Measurements from ENCODE around the gene LAMB1.

The LAMB1 gene

DNA sequence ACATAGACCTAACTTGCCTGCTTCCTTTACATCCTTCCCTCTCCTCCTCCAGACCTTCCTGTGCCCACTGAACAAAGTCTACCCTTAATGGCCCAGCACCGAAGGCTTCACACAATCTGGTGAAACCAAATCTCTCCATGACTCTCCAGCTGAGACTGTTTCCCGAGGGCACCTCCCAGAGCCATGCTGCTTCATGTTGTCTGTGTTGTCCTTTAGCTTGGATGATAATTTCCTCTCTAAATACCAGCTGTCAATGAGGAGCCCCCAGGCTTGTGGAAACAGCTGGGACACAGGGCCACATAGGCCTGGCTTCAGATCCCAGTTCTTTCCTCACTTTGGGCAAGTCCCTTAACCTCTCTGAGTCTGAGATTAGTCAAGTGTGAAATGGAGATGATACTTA is 57.6 kb downstream of the LAMB1 start:
- H3K27me3 ChIP-seq (replicated peaks; ENCODE audit: insufficient read depth, low read length): no peaks in the 10 kb centered on the region
- no peaks in the 10 kb centered on the region for H3K9me3 ChIP-seq (replicated peaks; ENCODE audit: insufficient read depth, low read length)
- DNase-seq: no peak
- no peaks in the 10 kb centered on the region for H4K20me1 ChIP-seq (ENCODE audit: insufficient read depth, low read length)
- H3K79me2 ChIP-seq (ENCODE audit: low read length): no peaks in the 10 kb centered on the region
- H3K36me3 ChIP-seq (replicated peaks; ENCODE audit: insufficient read depth, low read length): no peaks in the 10 kb centered on the region
- H3K4me3 ChIP-seq (ENCODE audit: low read length): no peak overlapping the region
- H3K4me2 ChIP-seq (ENCODE audit: low read depth, low read length): no peak overlapping the region
- no peaks in the 10 kb centered on the region for H3F3A ChIP-seq (ENCODE audit: insufficient read depth, low read length)
- no peaks in the 10 kb centered on the region for H3K4me1 ChIP-seq (ENCODE audit: low read length)
- H3K27ac ChIP-seq (ENCODE audit: low read length): no peak overlapping the region
- TF ChIP-seq EZH2phosphoT487 (IDR thresholded peaks at IDR 0.05; ENCODE audit: low read length) (no peak), EZH2 (optimal IDR thresholded peaks at IDR 0.05; ENCODE audit: low read depth, low read length) (no peak)
- TF ChIP-seq, protein P1, sequence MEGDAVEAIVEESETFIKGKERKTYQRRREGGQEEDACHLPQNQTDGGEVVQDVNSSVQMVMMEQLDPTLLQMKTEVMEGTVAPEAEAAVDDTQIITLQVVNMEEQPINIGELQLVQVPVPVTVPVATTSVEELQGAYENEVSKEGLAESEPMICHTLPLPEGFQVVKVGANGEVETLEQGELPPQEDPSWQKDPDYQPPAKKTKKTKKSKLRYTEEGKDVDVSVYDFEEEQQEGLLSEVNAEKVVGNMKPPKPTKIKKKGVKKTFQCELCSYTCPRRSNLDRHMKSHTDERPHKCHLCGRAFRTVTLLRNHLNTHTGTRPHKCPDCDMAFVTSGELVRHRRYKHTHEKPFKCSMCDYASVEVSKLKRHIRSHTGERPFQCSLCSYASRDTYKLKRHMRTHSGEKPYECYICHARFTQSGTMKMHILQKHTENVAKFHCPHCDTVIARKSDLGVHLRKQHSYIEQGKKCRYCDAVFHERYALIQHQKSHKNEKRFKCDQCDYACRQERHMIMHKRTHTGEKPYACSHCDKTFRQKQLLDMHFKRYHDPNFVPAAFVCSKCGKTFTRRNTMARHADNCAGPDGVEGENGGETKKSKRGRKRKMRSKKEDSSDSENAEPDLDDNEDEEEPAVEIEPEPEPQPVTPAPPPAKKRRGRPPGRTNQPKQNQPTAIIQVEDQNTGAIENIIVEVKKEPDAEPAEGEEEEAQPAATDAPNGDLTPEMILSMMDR (IDR thresholded peaks at IDR 0.05; ENCODE audit: low read length): no peak
- H2AFZ ChIP-seq (ENCODE audit: low read length): no peak overlapping the region
- H3K9ac ChIP-seq (ENCODE audit: low read length): no peak overlapping the region
- H3K9me2 ChIP-seq (replicated peaks; ENCODE audit: insufficient read depth, low read length): no peaks in the 10 kb centered on the region

- no peaks in the 10 kb centered on the region for H3K36me3 ChIP-seq (replicated peaks; ENCODE audit: insufficient read depth, low read length)
Measured at GRCh38 chr7:107944411-107945169, 58.4 kb downstream of the LAMB1 start.

DNA sequence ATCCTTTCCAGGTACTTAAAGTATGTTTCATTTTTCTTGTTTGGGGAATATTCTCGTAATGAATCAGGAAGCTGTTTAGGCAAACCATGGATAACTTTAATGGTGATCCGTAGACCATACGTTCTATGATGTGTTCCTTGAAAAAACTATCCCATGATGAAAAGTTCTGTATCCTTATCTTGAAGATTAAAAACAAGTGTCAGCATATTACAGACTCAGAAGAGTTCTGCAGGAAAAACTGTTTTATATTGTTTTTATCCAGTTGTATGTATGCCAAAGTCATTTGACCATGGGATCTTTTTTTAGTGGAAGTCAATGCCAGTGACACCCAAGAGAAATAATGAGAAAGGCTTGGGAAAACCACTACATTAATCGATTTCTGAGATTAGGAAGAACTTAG is 59.9 kb downstream of the LAMB1 start:
- TF ChIP-seq EZH2phosphoT487 (IDR thresholded peaks at IDR 0.05; ENCODE audit: low read length): no peak
- TF ChIP-seq, protein P1 (IDR thresholded peaks at IDR 0.05; ENCODE audit: low read length): no peak
- DNase-seq: no peak
- Histone ChIP-seq H3K36me3 (replicated peaks; ENCODE audit: insufficient read depth, low read length) (no peaks in the 10 kb centered on the region), H3K9me2 (replicated peaks; ENCODE audit: insufficient read depth, low read length) (no peaks in the 10 kb centered on the region), H3K9ac (ENCODE audit: low read length) (no peak overlapping the region), H3K4me1 (ENCODE audit: low read length) (no peaks in the 10 kb centered on the region), H2AFZ (ENCODE audit: low read length) (no peak overlapping the region), H3K79me2 (ENCODE audit: low read length) (no peaks in the 10 kb centered on the region), H3K27me3 (replicated peaks; ENCODE audit: insufficient read depth, low read length) (no peaks in the 10 kb centered on the region), H3K4me2 (ENCODE audit: low read depth, low read length) (no peak overlapping the region), H3K9me3 (replicated peaks; ENCODE audit: insufficient read depth, low read length) (no peaks in the 10 kb centered on the region), H3K4me3 (ENCODE audit: low read length) (no peak overlapping the region), H3K27ac (ENCODE audit: low read length) (no peak overlapping the region), H4K20me1 (ENCODE audit: insufficient read depth, low read length) (no peaks in the 10 kb centered on the region), H3F3A (ENCODE audit: insufficient read depth, low read length) (no peaks in the 10 kb centered on the region)

More at GRCh38 chr7:107944411-107945169, 58.4 kb downstream of the LAMB1 start:
- no peaks in the 10 kb centered on the region for H3F3A ChIP-seq (ENCODE audit: insufficient read depth, low read length)
- no peak for DNase-seq
- H3K4me3 ChIP-seq (ENCODE audit: low read length): no peak overlapping the region
- H3K27me3 ChIP-seq (replicated peaks; ENCODE audit: insufficient read depth, low read length): no peaks in the 10 kb centered on the region
- no peaks in the 10 kb centered on the region for H3K9me3 ChIP-seq (replicated peaks; ENCODE audit: insufficient read depth, low read length)
- H3K79me2 ChIP-seq (ENCODE audit: low read length): no peaks in the 10 kb centered on the region
- H4K20me1 ChIP-seq (ENCODE audit: insufficient read depth, low read length): no peaks in the 10 kb centered on the region
- H3K4me2 ChIP-seq (ENCODE audit: low read depth, low read length): no peak overlapping the region
- H3K9me2 ChIP-seq (replicated peaks; ENCODE audit: insufficient read depth, low read length): no peaks in the 10 kb centered on the region
- H3K9ac ChIP-seq (ENCODE audit: low read length): no peak overlapping the region
- no peak overlapping the region for H3K27ac ChIP-seq (ENCODE audit: low read length)
- no peak for TF ChIP-seq EZH2phosphoT487 (IDR thresholded peaks at IDR 0.05; ENCODE audit: low read length)
- no peak for TF ChIP-seq EZH2 (optimal IDR thresholded peaks at IDR 0.05; ENCODE audit: low read depth, low read length)
- TF ChIP-seq, protein P1 (IDR thresholded peaks at IDR 0.05; ENCODE audit: low read length): no peak
- no peaks in the 10 kb centered on the region for H3K4me1 ChIP-seq (ENCODE audit: low read length)
- H2AFZ ChIP-seq (ENCODE audit: low read length): no peak overlapping the region

All from MM.1S (cell line).